K562 (cell line): Measurements from ENCODE around the gene SPRED2. TPM values are rescaled to one million over a fixed set of nuclear protein-coding genes. Genes with fewer than 3 reads are reported as not detected.

Experiments
- ATAC-seq: fragments of 200-7000 bp; cut with Tn5 transposase; 3 replicates; pipeline ENCODE4 v1.9.1; 2020; ENCODE audit warnings: moderate library complexity
- BruUV-seq: library from RNA; stranded (reverse); fragments of 400-500 nt; replicated peaks from 2 replicates; lab custom pipeline; 2021; lab: Mats Ljungman, UMichigan
- CTCF ChIA-PET: fragments of 300-600 bp; formaldehyde crosslinking; extraction: SDS; loops from one replicate; lab custom pipeline; 2021; ENCODE audit warnings: low intra/inter-chr PET ratio; lab: Yijun Ruan, JAX
- POLR2A ChIA-PET: fragments of 300-600, 350-650 bp; sonication (Branson Sonifier 250); formaldehyde crosslinking; extraction: SDS; loops from one replicate; lab custom pipeline; 2021; ENCODE audit warnings: antibody characterized with exemption, inconsistent platforms; lab: Yijun Ruan, JAX
- DNase-seq, 4 experiments: peaks; one replicate each; pipeline versions ENCODE4 v3.0.0 to v3.0.0-alpha.2; 2011 to 2018; ENCODE audit warnings: low spot score in 3 of 4, mixed read lengths in 3 of 4; ENCODE audit errors: extremely low read depth in 1 of 4
- FAIRE-seq: peaks from 2 replicates; lab custom pipeline; 2011; peaks lifted over from hg19 to GRCh38; lab: Jason Lieb, UNC
- H2AFZ ChIP-seq: 2 replicates; pipeline ENCODE4 v1.6.0; 2011; ENCODE audit warnings: low read depth, low read length, control low read depth, inconsistent platforms
- H3K27ac ChIP-seq: fragments of 200-600 bp; 3 replicates; pipeline ENCODE4 v1.8.0; 2011; ENCODE audit warnings: low read depth, mild to moderate bottlenecking, control low read depth, inconsistent platforms, low read length, moderate library complexity, mixed read lengths; ENCODE audit errors: extremely low read depth
- H3K27me3 ChIP-seq, 2 experiments: fragments of 300-600 bp in 1 of 2; 2 replicates in 1 of 2; 3 replicates in 1 of 2; pipeline versions ENCODE4 v1.6.0 to v1.8.0; 2011; ENCODE audit warnings: inconsistent platforms in 2 of 2, low read length in 2 of 2, mild to moderate bottlenecking in 1 of 2, mixed read lengths in 1 of 2, moderate library complexity in 1 of 2; ENCODE audit not compliant: control insufficient read depth in 2 of 2, insufficient read depth in 2 of 2
- H3K36me3 ChIP-seq: fragments of 300-600 bp; 3 replicates; pipeline ENCODE4 v1.8.0; 2011; ENCODE audit warnings: mild to moderate bottlenecking, low read length, inconsistent platforms; ENCODE audit not compliant: control insufficient read depth, insufficient read depth
- H3K4me1 ChIP-seq, 2 experiments: fragments of 200-600 bp in 1 of 2; replicated peaks in 1 of 2; 2 replicates in 1 of 2; 3 replicates in 1 of 2; pipeline versions ENCODE4 v1.5.1 to v1.8.0; 2011; ENCODE audit warnings: inconsistent platforms in 2 of 2, low read length in 2 of 2, mild to moderate bottlenecking in 1 of 2, mixed read lengths in 1 of 2, moderate library complexity in 1 of 2; ENCODE audit not compliant: control insufficient read depth in 2 of 2, insufficient read depth in 2 of 2
- H3K4me2 ChIP-seq: 2 replicates; pipeline ENCODE4 v1.6.1; 2011; ENCODE audit warnings: low read length, control low read depth, inconsistent platforms, mixed read lengths; ENCODE audit not compliant: insufficient read depth
- H3K4me3 ChIP-seq: fragments of 200-600 bp; sonication (generic), shearing (Covaris generic); 2 replicates; pipeline ENCODE4 v1.5.1; 2016; ENCODE audit warnings: control low read depth, inconsistent platforms
- H3K79me2 ChIP-seq: fragments of 200-600 bp; 3 replicates; pipeline ENCODE4 v1.8.0; 2011; ENCODE audit warnings: low read length, inconsistent platforms; ENCODE audit not compliant: control insufficient read depth, insufficient read depth
- H3K9ac ChIP-seq, 2 experiments: 2 replicates each; pipeline versions ENCODE4 v1.6.0 to v1.6.1; 2011; ENCODE audit warnings: low read depth in 2 of 2, low read length in 2 of 2, control low read depth in 1 of 2, inconsistent platforms in 1 of 2, mild to moderate bottlenecking in 1 of 2, mixed read lengths in 1 of 2; ENCODE audit not compliant: insufficient read depth in 1 of 2
- H3K9me1 ChIP-seq: one replicate; pipeline ENCODE4 v1.6.0; 2011; ENCODE audit warnings: inconsistent platforms, mild to moderate bottlenecking, low read length, moderate library complexity; ENCODE audit not compliant: control insufficient read depth, insufficient read depth
- H3K9me3 ChIP-seq: replicated peaks from 2 replicates; pipeline ENCODE4 v1.5.1; 2011; ENCODE audit warnings: low read depth, low read length, inconsistent platforms; ENCODE audit not compliant: control insufficient read depth, insufficient read depth
- H4K20me1 ChIP-seq: replicated peaks from 2 replicates; pipeline ENCODE4 v1.6.1; 2011; ENCODE audit warnings: low read length, inconsistent platforms, mixed read lengths; ENCODE audit not compliant: control insufficient read depth, insufficient read depth
- FOXK2 ChIP-seq, 2 experiments: fragments of 450-650 bp; IDR thresholded peaks in 1 of 2; conservative IDR thresholded peaks in 1 of 2; 2 replicates each; pipeline ENCODE4 v1.6.1; 2016; ENCODE audit warnings: low read depth in 2 of 2, mild to moderate bottlenecking in 1 of 2
- KDM1A ChIP-seq, 2 experiments: fragments of 450-650 bp; IDR thresholded peaks; 2 replicates each; pipeline ENCODE4 v1.6.1; 2016; ENCODE audit warnings: mild to moderate bottlenecking in 2 of 2
- MYC ChIP-seq, 2 experiments: fragments of 250-450 bp in 1 of 2; sonication (Bioruptor Pico) in 1 of 2; IDR thresholded peaks; 2 replicates each; pipeline versions ENCODE4 v1.5.1 to v1.6.1; 2012 to 2021; ENCODE audit warnings: low read depth in 2 of 2, borderline replicate concordance in 1 of 2, improper control_type of control experiment in 1 of 2, low read length in 1 of 2, mild to moderate bottlenecking in 1 of 2, moderate library complexity in 1 of 2
- ZC3H11A ChIP-seq: IDR thresholded peaks from 2 replicates; pipeline ENCODE4 v1.6.1; 2012; ENCODE audit warnings: low read depth, low read length, improper control_type of control experiment
- ZNF311 ChIP-seq: fragments of 250-450 bp; sonication (Bioruptor Pico); IDR thresholded peaks from 2 replicates; pipeline ENCODE4 v1.4.0; 2020; ENCODE audit warnings: mild to moderate bottlenecking, moderate library complexity
- ZNF778 ChIP-seq: fragments of 450-650 bp; formaldehyde crosslinking; IDR thresholded peaks from 2 replicates; pipeline ENCODE4 v1.4.0; 2020; ENCODE audit warnings: mild to moderate bottlenecking, moderate library complexity
- WGBS: fragments of 100-300 bp; shearing (Covaris generic); methylation state at CpG from one replicate; pipeline ENCODE4 v1.1.6; 2016; ENCODE audit warnings: low coverage, mixed read lengths; ENCODE audit not compliant: insufficient coverage; ENCODE audit errors: missing lambda C conversion rate; 5-methylcytosine and 5-hydroxymethylcytosine counted together
- in situ Hi-C: fragments of 300-500 bp; cut with MboI; formaldehyde crosslinking; loops from 4 replicates; pipeline ENCODE4 v1.15.0; 2018; ENCODE audit warnings: inconsistent platforms, mixed read lengths
- intact Hi-C: fragments of 100-400 bp; cut with micrococcal nuclease; formaldehyde crosslinking; loops from 2 replicates; pipeline ENCODE4 v1.14.2; 2022
- polyA plus RNA-seq, 8 experiments: library from polyadenylated mRNA; depleted of rRNA in 4 of 8; stranded (reverse) in 5 of 8; unstranded in 3 of 8; fragments of >200 nt; fragmentation: Nextera tagmentation in 2 of 8; fragmentation: Illumina TruSeq in 1 of 8; extraction: Ambion mirVana in 2 of 8; extraction: Trizol in 1 of 8; gene quantifications; 2 replicates each; pipeline versions ENCODE4 v1.2.1 to v1.2.3, GENCODE V29; 2011 to 2014; ENCODE audit warnings: inconsistent platforms in 1 of 8, missing spikeins in 1 of 8
- total RNA-seq, 7 experiments: library from RNA; depleted of rRNA in 6 of 7; stranded (reverse); fragments of >200 nt in 6 of 7; fragmentation: Illumina TruSeq in 2 of 7; extraction: Trizol in 2 of 7; gene quantifications; 2 replicates each; pipeline versions ENCODE4 v1.2.1 to v1.2.3, GENCODE V29; 2011 to 2021; ENCODE audit warnings: low replicate concordance in 1 of 7
- TF ChIP-seq, protein P1 (sequence below): fragments of 450-650 bp; IDR thresholded peaks from 2 replicates; pipeline ENCODE4 v1.6.1; 2016
- TF ChIP-seq, protein P2 (sequence below): fragments of 450-650 bp; formaldehyde crosslinking; IDR thresholded peaks from 2 replicates; pipeline ENCODE4 v1.4.0; 2020; ENCODE audit warnings: mild to moderate bottlenecking, moderate library complexity
- TF ChIP-seq, protein P3 (sequence below): fragments of 200-800 bp; sonication (Bioruptor generic); IDR thresholded peaks from 2 replicates; pipeline ENCODE4 v1.6.1; 2017; ENCODE audit warnings: missing genetic modification characterization, missing compliant biosample characterization
- TF ChIP-seq, protein P4 (sequence below), 2 experiments: IDR thresholded peaks; 2 replicates each; pipeline ENCODE4 v1.6.1; 2012; ENCODE audit warnings: improper control_type of control experiment in 2 of 2, low read depth in 2 of 2, low read length in 2 of 2, borderline replicate concordance in 1 of 2
- TF ChIP-seq, protein P5 (sequence below): fragments of 200-400 bp; formaldehyde crosslinking; IDR thresholded peaks from 2 replicates; pipeline ENCODE4 v1.6.1; 2017; ENCODE audit warnings: mild to moderate bottlenecking, low read depth, low read length, moderate library complexity

Gene SPRED2
- total and polyA plus RNA-seq, 9 of the 15 experiments (the other 6 are each of a cell fraction or from before 2014, with no cell fraction given) = 4.6 to 50.8 (median 14.1) TPM

DNA sequence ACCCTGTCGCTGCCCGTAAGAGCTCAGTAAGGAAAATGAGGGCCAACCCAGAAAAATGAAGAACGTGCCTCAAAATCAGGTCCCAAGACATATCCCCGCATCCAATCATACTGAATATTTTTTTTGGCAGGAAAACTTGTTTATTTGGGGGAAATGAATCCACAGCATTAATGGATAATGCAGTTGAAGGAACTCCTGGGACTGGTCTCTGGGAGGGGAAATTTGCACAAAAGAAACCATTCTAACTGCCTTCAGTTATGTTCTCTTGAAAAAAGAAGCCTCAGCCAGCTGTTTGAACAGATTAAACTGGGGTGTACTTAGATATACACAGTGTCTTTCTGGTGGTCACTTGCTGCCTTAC, 61.3 kb downstream of the SPRED2 start:
- CTCF ChIA-PET = no interaction called here
- FAIRE-seq (no peak), ATAC-seq (no peak), DNase-seq (no peak)
- Histone ChIP-seq H3K4me2 (no peak overlapping the region), H3K9me3 (no peaks in the 10 kb centered on the region), H3K79me2 (peaks cover 99% of the 10 kb centered on the region), H3K36me3 (peaks cover 12% of the 10 kb centered on the region; the same call in 2 of the 3 replicates), H3K27ac (no peak overlapping the region), H3K4me3 (no peak overlapping the region), H2AFZ (no peak overlapping the region), H4K20me1 (peaks cover 38% of the 10 kb centered on the region), H3K4me1 (peaks cover 13 to 68% of the 10 kb centered on the region in 2 experiments; a peak in 4 of 5 replicates), H3K9me1 (peaks cover 3% of the 10 kb centered on the region), H3K9ac (peak overlapping the region in 1 of 2 experiments; percentile 35; a peak in 1 of 4 replicates), H3K27me3 (no peaks in the 10 kb centered on the region)
- in situ Hi-C loops (no loop called here), intact Hi-C loops (no loop called here)
- BruUV-seq = no TSS peak
- 80% methylated on average over 4 of the region's 4 CpGs for WGBS
- POLR2A ChIA-PET = interaction anchor here (0.7 to 2.2 kb wide), 8 partner anchors 9 to 209 kb away, joined by 3 to 7 read pairs (median 4); no protein-coding TSS in a partner anchor
- no peak for TF ChIP-seq ZNF778 (CRISPR knock-in tag)
- no peak for TF ChIP-seq FOXK2 (conservative IDR thresholded peaks at IDR 0.05 in 1 of 2, IDR thresholded peaks at IDR 0.05 in 1 of 2; ENCODE audit: low read depth in 2 of 2)
- TF ChIP-seq ZC3H11A = no peak
- TF ChIP-seq MYC (IDR thresholded peaks at IDR 0.05; ENCODE audit: low read depth, low read length) = no peak
- TF ChIP-seq MYC (CRISPR knock-in tag; IDR thresholded peaks at IDR 0.05; ENCODE audit: borderline replicate concordance, low read depth) = no peak
- TF ChIP-seq, protein P1, sequence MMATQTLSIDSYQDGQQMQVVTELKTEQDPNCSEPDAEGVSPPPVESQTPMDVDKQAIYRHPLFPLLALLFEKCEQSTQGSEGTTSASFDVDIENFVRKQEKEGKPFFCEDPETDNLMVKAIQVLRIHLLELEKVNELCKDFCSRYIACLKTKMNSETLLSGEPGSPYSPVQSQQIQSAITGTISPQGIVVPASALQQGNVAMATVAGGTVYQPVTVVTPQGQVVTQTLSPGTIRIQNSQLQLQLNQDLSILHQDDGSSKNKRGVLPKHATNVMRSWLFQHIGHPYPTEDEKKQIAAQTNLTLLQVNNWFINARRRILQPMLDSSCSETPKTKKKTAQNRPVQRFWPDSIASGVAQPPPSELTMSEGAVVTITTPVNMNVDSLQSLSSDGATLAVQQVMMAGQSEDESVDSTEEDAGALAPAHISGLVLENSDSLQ = no peak
- TF ChIP-seq, protein P2, sequence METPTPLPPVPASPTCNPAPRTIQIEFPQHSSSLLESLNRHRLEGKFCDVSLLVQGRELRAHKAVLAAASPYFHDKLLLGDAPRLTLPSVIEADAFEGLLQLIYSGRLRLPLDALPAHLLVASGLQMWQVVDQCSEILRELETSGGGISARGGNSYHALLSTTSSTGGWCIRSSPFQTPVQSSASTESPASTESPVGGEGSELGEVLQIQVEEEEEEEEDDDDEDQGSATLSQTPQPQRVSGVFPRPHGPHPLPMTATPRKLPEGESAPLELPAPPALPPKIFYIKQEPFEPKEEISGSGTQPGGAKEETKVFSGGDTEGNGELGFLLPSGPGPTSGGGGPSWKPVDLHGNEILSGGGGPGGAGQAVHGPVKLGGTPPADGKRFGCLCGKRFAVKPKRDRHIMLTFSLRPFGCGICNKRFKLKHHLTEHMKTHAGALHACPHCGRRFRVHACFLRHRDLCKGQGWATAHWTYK = no peak
- TF ChIP-seq, protein P3, sequence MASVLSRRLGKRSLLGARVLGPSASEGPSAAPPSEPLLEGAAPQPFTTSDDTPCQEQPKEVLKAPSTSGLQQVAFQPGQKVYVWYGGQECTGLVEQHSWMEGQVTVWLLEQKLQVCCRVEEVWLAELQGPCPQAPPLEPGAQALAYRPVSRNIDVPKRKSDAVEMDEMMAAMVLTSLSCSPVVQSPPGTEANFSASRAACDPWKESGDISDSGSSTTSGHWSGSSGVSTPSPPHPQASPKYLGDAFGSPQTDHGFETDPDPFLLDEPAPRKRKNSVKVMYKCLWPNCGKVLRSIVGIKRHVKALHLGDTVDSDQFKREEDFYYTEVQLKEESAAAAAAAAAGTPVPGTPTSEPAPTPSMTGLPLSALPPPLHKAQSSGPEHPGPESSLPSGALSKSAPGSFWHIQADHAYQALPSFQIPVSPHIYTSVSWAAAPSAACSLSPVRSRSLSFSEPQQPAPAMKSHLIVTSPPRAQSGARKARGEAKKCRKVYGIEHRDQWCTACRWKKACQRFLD = no peak
- TF ChIP-seq, protein P4, sequence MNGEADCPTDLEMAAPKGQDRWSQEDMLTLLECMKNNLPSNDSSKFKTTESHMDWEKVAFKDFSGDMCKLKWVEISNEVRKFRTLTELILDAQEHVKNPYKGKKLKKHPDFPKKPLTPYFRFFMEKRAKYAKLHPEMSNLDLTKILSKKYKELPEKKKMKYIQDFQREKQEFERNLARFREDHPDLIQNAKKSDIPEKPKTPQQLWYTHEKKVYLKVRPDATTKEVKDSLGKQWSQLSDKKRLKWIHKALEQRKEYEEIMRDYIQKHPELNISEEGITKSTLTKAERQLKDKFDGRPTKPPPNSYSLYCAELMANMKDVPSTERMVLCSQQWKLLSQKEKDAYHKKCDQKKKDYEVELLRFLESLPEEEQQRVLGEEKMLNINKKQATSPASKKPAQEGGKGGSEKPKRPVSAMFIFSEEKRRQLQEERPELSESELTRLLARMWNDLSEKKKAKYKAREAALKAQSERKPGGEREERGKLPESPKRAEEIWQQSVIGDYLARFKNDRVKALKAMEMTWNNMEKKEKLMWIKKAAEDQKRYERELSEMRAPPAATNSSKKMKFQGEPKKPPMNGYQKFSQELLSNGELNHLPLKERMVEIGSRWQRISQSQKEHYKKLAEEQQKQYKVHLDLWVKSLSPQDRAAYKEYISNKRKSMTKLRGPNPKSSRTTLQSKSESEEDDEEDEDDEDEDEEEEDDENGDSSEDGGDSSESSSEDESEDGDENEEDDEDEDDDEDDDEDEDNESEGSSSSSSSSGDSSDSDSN (IDR thresholded peaks at IDR 0.05; ENCODE audit: borderline replicate concordance in 1 of 2, low read depth in 2 of 2, low read length in 2 of 2) = no peak
- TF ChIP-seq KDM1A (IDR thresholded peaks at IDR 0.05) = no peak
- TF ChIP-seq ZNF311 (CRISPR knock-in tag) = no peak
- TF ChIP-seq, protein P5, sequence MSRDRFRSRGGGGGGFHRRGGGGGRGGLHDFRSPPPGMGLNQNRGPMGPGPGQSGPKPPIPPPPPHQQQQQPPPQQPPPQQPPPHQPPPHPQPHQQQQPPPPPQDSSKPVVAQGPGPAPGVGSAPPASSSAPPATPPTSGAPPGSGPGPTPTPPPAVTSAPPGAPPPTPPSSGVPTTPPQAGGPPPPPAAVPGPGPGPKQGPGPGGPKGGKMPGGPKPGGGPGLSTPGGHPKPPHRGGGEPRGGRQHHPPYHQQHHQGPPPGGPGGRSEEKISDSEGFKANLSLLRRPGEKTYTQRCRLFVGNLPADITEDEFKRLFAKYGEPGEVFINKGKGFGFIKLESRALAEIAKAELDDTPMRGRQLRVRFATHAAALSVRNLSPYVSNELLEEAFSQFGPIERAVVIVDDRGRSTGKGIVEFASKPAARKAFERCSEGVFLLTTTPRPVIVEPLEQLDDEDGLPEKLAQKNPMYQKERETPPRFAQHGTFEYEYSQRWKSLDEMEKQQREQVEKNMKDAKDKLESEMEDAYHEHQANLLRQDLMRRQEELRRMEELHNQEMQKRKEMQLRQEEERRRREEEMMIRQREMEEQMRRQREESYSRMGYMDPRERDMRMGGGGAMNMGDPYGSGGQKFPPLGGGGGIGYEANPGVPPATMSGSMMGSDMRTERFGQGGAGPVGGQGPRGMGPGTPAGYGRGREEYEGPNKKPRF = no peak
